Astrocyte (in vitro differentiated cells and primary cell): ENCODE results near the gene SNRPN. TPM values are rescaled to one million over a fixed set of nuclear protein-coding genes. Genes with fewer than 3 reads are reported as not detected.

Experiments used
- DNase-seq: peaks from one replicate; pipeline ENCODE4 v3.0.0-alpha.2; 2010; ENCODE audit warnings: low read depth
- FAIRE-seq: peaks from 2 replicates; lab custom pipeline; 2011; peaks lifted over from hg19 to GRCh38; lab: Jason Lieb, UNC
- H2AFZ ChIP-seq: 2 replicates; pipeline ENCODE4 v1.6.0; 2012; ENCODE audit warnings: low read depth, low read length, inconsistent platforms
- H3K27ac ChIP-seq: 2 replicates; pipeline ENCODE4 v1.5.1; 2011; ENCODE audit warnings: low read depth, low read length, inconsistent platforms
- H3K27me3 ChIP-seq: 2 replicates; pipeline ENCODE4 v1.6.0; 2011; ENCODE audit warnings: low read length, inconsistent platforms; ENCODE audit not compliant: insufficient read depth
- H3K36me3 ChIP-seq: 2 replicates; pipeline ENCODE4 v1.5.1; 2011; ENCODE audit warnings: low read length, inconsistent platforms; ENCODE audit not compliant: insufficient read depth
- H3K4me1 ChIP-seq: 2 replicates; pipeline ENCODE4 v1.5.1; 2011; ENCODE audit warnings: low read length, inconsistent platforms; ENCODE audit not compliant: insufficient read depth
- H3K4me2 ChIP-seq: 2 replicates; pipeline ENCODE4 v1.6.0; 2012; ENCODE audit warnings: low read length, inconsistent platforms
- H3K4me3 ChIP-seq: 2 replicates; pipeline ENCODE4 v1.5.1; 2011; ENCODE audit warnings: low read depth, mild to moderate bottlenecking, low read length, inconsistent platforms; ENCODE audit not compliant: insufficient read depth
- H3K79me2 ChIP-seq: 2 replicates; pipeline ENCODE4 v1.6.0; 2012; ENCODE audit warnings: mild to moderate bottlenecking, low read length, inconsistent platforms; ENCODE audit not compliant: insufficient read depth
- H3K9ac ChIP-seq: 2 replicates; pipeline ENCODE4 v1.6.0; 2012; ENCODE audit warnings: mild to moderate bottlenecking, low read length, inconsistent platforms
- H3K9me3 ChIP-seq: 2 replicates; pipeline ENCODE4 v1.5.1; 2012; ENCODE audit warnings: low read depth, mild to moderate bottlenecking, low read length, inconsistent platforms; ENCODE audit not compliant: insufficient read depth
- H4K20me1 ChIP-seq: 2 replicates; pipeline ENCODE4 v1.6.0; 2012; ENCODE audit warnings: low read length, inconsistent platforms; ENCODE audit not compliant: insufficient read depth
- H3K27ac Mint-ChIP-seq: one replicate; pipeline ENCODE4 v1.8.0; 2021; ENCODE audit warnings: mild to moderate bottlenecking, mixed read lengths; ENCODE audit not compliant: unreplicated experiment
- H3K27me3 Mint-ChIP-seq: one replicate; pipeline ENCODE4 v1.8.0; 2021; ENCODE audit warnings: low read depth, mixed read lengths; ENCODE audit not compliant: unreplicated experiment
- H3K36me3 Mint-ChIP-seq: one replicate; pipeline ENCODE4 v1.8.0; 2021; ENCODE audit warnings: low read depth, mixed read lengths; ENCODE audit not compliant: unreplicated experiment
- H3K4me1 Mint-ChIP-seq: one replicate; pipeline ENCODE4 v1.8.0; 2021; ENCODE audit warnings: low read depth, mixed read lengths; ENCODE audit not compliant: unreplicated experiment
- H3K4me3 Mint-ChIP-seq: one replicate; pipeline ENCODE4 v1.8.0; 2021; ENCODE audit warnings: mild to moderate bottlenecking, moderate library complexity, mixed read lengths; ENCODE audit not compliant: unreplicated experiment
- H3K9me3 Mint-ChIP-seq: one replicate; pipeline ENCODE4 v1.8.0; 2021; ENCODE audit warnings: mild to moderate bottlenecking, mixed read lengths; ENCODE audit not compliant: unreplicated experiment
- EZH2 ChIP-seq: IDR thresholded peaks from 2 replicates; pipeline ENCODE4 v1.6.1; 2012; ENCODE audit warnings: mild to moderate bottlenecking, low read length, inconsistent platforms; ENCODE audit not compliant: insufficient read depth
- total RNA-seq: library from RNA; stranded (reverse); gene quantifications from 2 replicates; pipeline ENCODE4 v1.2.1, GENCODE V29; 2021
- TF ChIP-seq, protein P1 (sequence below): IDR thresholded peaks from 2 replicates; pipeline ENCODE4 v1.5.1; 2011; ENCODE audit warnings: low read depth, mild to moderate bottlenecking, inconsistent platforms, low read length, moderate library complexity; ENCODE audit not compliant: insufficient read depth

The SNRPN gene
- total RNA-seq, 1 donor from 2014 or later: 226 TPM

GRCh38 chr15:24948495-24948894 lies 6.3 kb upstream of the SNRPN start:
- FAIRE-seq: no peak
- H3K4me1 Mint-ChIP-seq: peaks cover 2% of the 10 kb centered on the region
- H3K27me3 Mint-ChIP-seq: no peaks in the 10 kb centered on the region
- Histone ChIP-seq H3K9me3 (peaks cover 5% of the 10 kb centered on the region), H4K20me1 (no peaks in the 10 kb centered on the region), H3K4me1 (no peaks in the 10 kb centered on the region), H3K4me3 (no peak overlapping the region), H3K79me2 (no peaks in the 10 kb centered on the region), H3K36me3 (no peaks in the 10 kb centered on the region), H3K27me3 (no peaks in the 10 kb centered on the region), H3K4me2 (no peak overlapping the region), H2AFZ (no peak overlapping the region), H3K27ac (no peak overlapping the region), H3K9ac (no peak overlapping the region)
- no peak overlapping the region for H3K4me3 Mint-ChIP-seq
- peaks cover 3% of the 10 kb centered on the region for H3K9me3 Mint-ChIP-seq
- no peak for DNase-seq
- TF ChIP-seq, protein P1, sequence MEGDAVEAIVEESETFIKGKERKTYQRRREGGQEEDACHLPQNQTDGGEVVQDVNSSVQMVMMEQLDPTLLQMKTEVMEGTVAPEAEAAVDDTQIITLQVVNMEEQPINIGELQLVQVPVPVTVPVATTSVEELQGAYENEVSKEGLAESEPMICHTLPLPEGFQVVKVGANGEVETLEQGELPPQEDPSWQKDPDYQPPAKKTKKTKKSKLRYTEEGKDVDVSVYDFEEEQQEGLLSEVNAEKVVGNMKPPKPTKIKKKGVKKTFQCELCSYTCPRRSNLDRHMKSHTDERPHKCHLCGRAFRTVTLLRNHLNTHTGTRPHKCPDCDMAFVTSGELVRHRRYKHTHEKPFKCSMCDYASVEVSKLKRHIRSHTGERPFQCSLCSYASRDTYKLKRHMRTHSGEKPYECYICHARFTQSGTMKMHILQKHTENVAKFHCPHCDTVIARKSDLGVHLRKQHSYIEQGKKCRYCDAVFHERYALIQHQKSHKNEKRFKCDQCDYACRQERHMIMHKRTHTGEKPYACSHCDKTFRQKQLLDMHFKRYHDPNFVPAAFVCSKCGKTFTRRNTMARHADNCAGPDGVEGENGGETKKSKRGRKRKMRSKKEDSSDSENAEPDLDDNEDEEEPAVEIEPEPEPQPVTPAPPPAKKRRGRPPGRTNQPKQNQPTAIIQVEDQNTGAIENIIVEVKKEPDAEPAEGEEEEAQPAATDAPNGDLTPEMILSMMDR: no peak
- no peak for TF ChIP-seq EZH2
- H3K36me3 Mint-ChIP-seq: no peaks in the 10 kb centered on the region
- H3K27ac Mint-ChIP-seq: no peak overlapping the region

GRCh38 chr15:24955531-24955921 lies 739 bp downstream of the SNRPN start:
- Mint-ChIP-seq H3K4me3 (peak overlapping the region; percentile 91), H3K4me1 (peaks cover 5% of the 10 kb centered on the region), H3K27me3 (no peaks in the 10 kb centered on the region), H3K27ac (peak overlapping the region; percentile 96), H3K9me3 (peaks cover 5% of the 10 kb centered on the region), H3K36me3 (no peaks in the 10 kb centered on the region)
- Histone ChIP-seq H3K4me2 (peak overlapping the region; percentile 94), H2AFZ (peak overlapping the region; percentile 75), H3K4me1 (no peaks in the 10 kb centered on the region), H3K27ac (peak overlapping the region; percentile 79), H3K36me3 (no peaks in the 10 kb centered on the region), H3K4me3 (peak overlapping the region; percentile 97), H4K20me1 (peaks cover 16% of the 10 kb centered on the region), H3K79me2 (peaks cover 57% of the 10 kb centered on the region), H3K9me3 (no peaks in the 10 kb centered on the region), H3K9ac (peak overlapping the region; percentile 94), H3K27me3 (no peaks in the 10 kb centered on the region)
- no peak for TF ChIP-seq EZH2
- TF ChIP-seq, protein P1: no peak
- DNase-seq: no peak
- FAIRE-seq: no peak

GRCh38 chr15:24956111-24956838 lies 1.5 kb downstream of the SNRPN start:
- no peaks in the 10 kb centered on the region for H3K27me3 Mint-ChIP-seq
- DNase-seq (peak; percentile 54), FAIRE-seq (no peak)
- Histone ChIP-seq H3K4me3 (peak overlapping the region; percentile 97), H3K9me3 (no peaks in the 10 kb centered on the region), H3K27ac (peak overlapping the region; percentile 79), H3K27me3 (no peaks in the 10 kb centered on the region), H3K79me2 (peaks cover 64% of the 10 kb centered on the region), H2AFZ (peak overlapping the region; percentile 75), H3K9ac (peak overlapping the region; percentile 94), H3K4me2 (peak overlapping the region; percentile 94), H3K4me1 (no peaks in the 10 kb centered on the region), H4K20me1 (peaks cover 24% of the 10 kb centered on the region), H3K36me3 (no peaks in the 10 kb centered on the region)
- peaks cover 5% of the 10 kb centered on the region for H3K4me1 Mint-ChIP-seq
- TF ChIP-seq, protein P1: no peak
- TF ChIP-seq EZH2: no peak
- H3K9me3 Mint-ChIP-seq: peaks cover 5% of the 10 kb centered on the region
- H3K27ac Mint-ChIP-seq: peak overlapping the region; percentile 96
- peak overlapping the region; percentile 91 for H3K4me3 Mint-ChIP-seq
- H3K36me3 Mint-ChIP-seq: no peaks in the 10 kb centered on the region
